Right atrium auricular region (tissue), 2 donors: ENCODE results near the gene RSAD2. TPM values are rescaled to one million over a fixed set of nuclear protein-coding genes. Genes with fewer than 3 reads are reported as not detected.

Experiments
- DNase-seq: peaks from one replicate; pipeline ENCODE4 v3.0.0-alpha.2; 2019; ENCODE audit warnings: low spot score
- H3K27ac ChIP-seq, 2 donors: fragments of 200-600 bp; sonication (generic); 1 replicate in 1 of 2; 2 replicates in 1 of 2; pipeline ENCODE4 v1.5.1; 2016 to 2019
- H3K27me3 ChIP-seq, 2 donors: fragments of 200-600 bp; sonication (generic); one replicate each; pipeline versions ENCODE4 v1.5.1 to v1.6.0; 2017 to 2019
- H3K36me3 ChIP-seq: fragments of 200-600 bp; sonication (generic); one replicate; pipeline ENCODE4 v1.5.1; 2016
- H3K4me1 ChIP-seq, 2 donors: fragments of 200-600 bp; sonication (generic); one replicate each; pipeline versions ENCODE4 v1.5.1 to v1.6.0; 2017 to 2019
- H3K4me3 ChIP-seq, 2 donors: fragments of 200-600 bp; sonication (generic); 1 replicate in 1 of 2; 2 replicates in 1 of 2; pipeline ENCODE4 v1.5.1; 2017 to 2019; ENCODE audit warnings: mild to moderate bottlenecking in 1 of 2, moderate library complexity in 1 of 2
- H3K9me3 ChIP-seq, 2 donors: fragments of 200-600 bp; sonication (generic); one replicate each; pipeline ENCODE4 v1.5.1; 2019
- CTCF ChIP-seq, 2 donors: fragments of 200-600 bp; sonication (generic); IDR thresholded peaks; one replicate each; pipeline ENCODE4 v1.5.1; 2019; ENCODE audit warnings: antibody characterized with exemption in 2 of 2
- total RNA-seq, 2 donors: library from RNA; depleted of rRNA; stranded (reverse); fragments of >200 nt; gene quantifications; one replicate each; pipeline ENCODE4 v1.1.0, GENCODE V29; 2016

The RSAD2 gene
- 1 to 10 TPM; 1.5 to 3.6 TPM for total RNA-seq

GRCh38 chr2:6877402-6878304, at the start of gene RSAD2:
Gene RSAD2 (plus strand): TSS chr2:6877777. CDS start chr2:6877801, 24 bp downstream.
- peak within 1 kb of the TSS; percentile 36 to 61 for H3K4me3 ChIP-seq
- H3K27me3 ChIP-seq: no peaks in the 10 kb centered on the region
- no peaks in the 10 kb centered on the region for H3K36me3 ChIP-seq
- DNase-seq: no peak
- no peaks in the 10 kb centered on the region for H3K9me3 ChIP-seq
- H3K4me1 ChIP-seq: peaks cover 0 to 16% of the 10 kb centered on the region in 2 donors
- peak within 1 kb of the TSS; percentile 7 to 82 for H3K27ac ChIP-seq
- peak in 1 of 2 donors; percentile 34 for TF ChIP-seq CTCF (IDR thresholded peaks at IDR 0.05)

- no peaks in the 10 kb centered on the region for H3K36me3 ChIP-seq
- DNase-seq: no peak
- H3K27ac ChIP-seq: no peak overlapping the region
- peaks cover 0 to 13% of the 10 kb centered on the region in 2 donors for H3K4me1 ChIP-seq
- peak; percentile 12 to 68 for TF ChIP-seq CTCF (IDR thresholded peaks at IDR 0.05)
- H3K27me3 ChIP-seq: no peaks in the 10 kb centered on the region
- H3K4me3 ChIP-seq: no peak overlapping the region
- H3K9me3 ChIP-seq: peaks cover 0 to 6% of the 10 kb centered on the region in 2 donors
These were observed 49.3 kb upstream of the RSAD2 start for GRCh38 chr2:6828299-6828584.

GRCh38 chr2:6831229-6831628, 46.3 kb upstream of the RSAD2 start:
- no peak for TF ChIP-seq CTCF (IDR thresholded peaks at IDR 0.05)

GRCh38 chr2:6832596-6833299, 44.8 kb upstream of the RSAD2 start:
- no peak for TF ChIP-seq CTCF (IDR thresholded peaks at IDR 0.05)
- Histone ChIP-seq H3K27me3 (no peaks in the 10 kb centered on the region), H3K36me3 (no peaks in the 10 kb centered on the region), H3K27ac (no peak overlapping the region), H3K9me3 (peaks cover 0 to 19% of the 10 kb centered on the region in 2 donors), H3K4me3 (no peak overlapping the region), H3K4me1 (peaks cover 0 to 4% of the 10 kb centered on the region in 2 donors)
- DNase-seq: no peak

More at GRCh38 chr2:6831229-6831628, 46.3 kb upstream of the RSAD2 start:
- no peak overlapping the region for H3K27ac ChIP-seq
- H3K4me3 ChIP-seq: no peak overlapping the region
- peaks cover 0 to 19% of the 10 kb centered on the region in 2 donors for H3K9me3 ChIP-seq
- no peaks in the 10 kb centered on the region for H3K36me3 ChIP-seq
- H3K4me1 ChIP-seq: peaks cover 0 to 13% of the 10 kb centered on the region in 2 donors
- H3K27me3 ChIP-seq: no peaks in the 10 kb centered on the region
- no peak for DNase-seq

- Histone ChIP-seq H3K27ac (no peak overlapping the region), H3K9me3 (peaks cover 0 to 19% of the 10 kb centered on the region in 2 donors), H3K27me3 (no peaks in the 10 kb centered on the region), H3K36me3 (no peaks in the 10 kb centered on the region), H3K4me3 (no peak overlapping the region), H3K4me1 (no peaks in the 10 kb centered on the region)
- DNase-seq: no peak
- TF ChIP-seq CTCF (IDR thresholded peaks at IDR 0.05): no peak
These were observed 44.3 kb upstream of the RSAD2 start for GRCh38 chr2:6833300-6833604.
